ENCODE measurements around the gene CROCC2.

The CROCC2 gene

GRCh38 chr2:240998995-240999791 is 93.1 kb downstream of the CROCC2 start:
- FAIRE-seq (no peak), DNase-seq (ENCODE audit: insufficient read length) (no peak)
- TF ChIP-seq POLR2A (IDR thresholded peaks at IDR 0.05; ENCODE audit: low read depth, low read length) (no peak), POLR2AphosphoS5 (IDR thresholded peaks at IDR 0.05; ENCODE audit: low read depth, low read length) (no peak), TAF1 (IDR thresholded peaks at IDR 0.05; ENCODE audit: borderline replicate concordance, low read depth, low read length) (no peak)

GRCh38 chr2:240999873-241000541 is 93.9 kb downstream of the CROCC2 start:
- DNase-seq (ENCODE audit: insufficient read length), result no peak
- TF ChIP-seq POLR2AphosphoS5 (IDR thresholded peaks at IDR 0.05; ENCODE audit: low read depth, low read length), result no peak
- TF ChIP-seq TAF1 (IDR thresholded peaks at IDR 0.05; ENCODE audit: borderline replicate concordance, low read depth, low read length), result no peak
- no peak for TF ChIP-seq POLR2A (IDR thresholded peaks at IDR 0.05; ENCODE audit: low read depth, low read length)
- no peak for FAIRE-seq

- TF ChIP-seq TAF1 (IDR thresholded peaks at IDR 0.05; ENCODE audit: borderline replicate concordance, low read depth, low read length) (no peak), POLR2A (IDR thresholded peaks at IDR 0.05; ENCODE audit: low read depth, low read length) (no peak), POLR2AphosphoS5 (IDR thresholded peaks at IDR 0.05; ENCODE audit: low read depth, low read length) (no peak)
- DNase-seq (ENCODE audit: insufficient read length) (no peak), FAIRE-seq (no peak)
Observed at GRCh38 chr2:241000831-241001321, 94.7 kb downstream of the CROCC2 start.

GRCh38 chr2:241001413-241002274 is 95.5 kb downstream of the CROCC2 start:
- TF ChIP-seq POLR2A (IDR thresholded peaks at IDR 0.05; ENCODE audit: low read depth, low read length), result no peak
- TF ChIP-seq POLR2AphosphoS5 (IDR thresholded peaks at IDR 0.05; ENCODE audit: low read depth, low read length), result no peak
- TF ChIP-seq TAF1 (IDR thresholded peaks at IDR 0.05; ENCODE audit: borderline replicate concordance, low read depth, low read length), result no peak
- FAIRE-seq (no peak), DNase-seq (ENCODE audit: insufficient read length) (no peak)

- TF ChIP-seq TAF1 (IDR thresholded peaks at IDR 0.05; ENCODE audit: borderline replicate concordance, low read depth, low read length), result no peak
- no peak for TF ChIP-seq POLR2A (IDR thresholded peaks at IDR 0.05; ENCODE audit: low read depth, low read length)
- TF ChIP-seq POLR2AphosphoS5 (IDR thresholded peaks at IDR 0.05; ENCODE audit: low read depth, low read length), result no peak
- FAIRE-seq, result no peak
- DNase-seq (ENCODE audit: insufficient read length), result no peak
Observed at GRCh38 chr2:241002275-241003046, 96.3 kb downstream of the CROCC2 start.

- FAIRE-seq, result no peak
- DNase-seq (ENCODE audit: insufficient read length), result no peak
- no peak for TF ChIP-seq POLR2A (IDR thresholded peaks at IDR 0.05; ENCODE audit: low read depth, low read length)
- no peak for TF ChIP-seq TAF1 (IDR thresholded peaks at IDR 0.05; ENCODE audit: borderline replicate concordance, low read depth, low read length)
- TF ChIP-seq POLR2AphosphoS5 (IDR thresholded peaks at IDR 0.05; ENCODE audit: low read depth, low read length), result no peak
Observed at GRCh38 chr2:241003047-241003360, 96.9 kb downstream of the CROCC2 start.

- no peak for FAIRE-seq
- DNase-seq (ENCODE audit: insufficient read length), result no peak
- no peak for TF ChIP-seq TAF1 (IDR thresholded peaks at IDR 0.05; ENCODE audit: borderline replicate concordance, low read depth, low read length)
- no peak for TF ChIP-seq POLR2A (IDR thresholded peaks at IDR 0.05; ENCODE audit: low read depth, low read length)
- TF ChIP-seq POLR2AphosphoS5 (IDR thresholded peaks at IDR 0.05; ENCODE audit: low read depth, low read length), result no peak
Observed at GRCh38 chr2:241003369-241003768, 97.2 kb downstream of the CROCC2 start.

GRCh38 chr2:241003830-241004564 is 97.9 kb downstream of the CROCC2 start:
- TF ChIP-seq POLR2A (IDR thresholded peaks at IDR 0.05; ENCODE audit: low read depth, low read length), result no peak
- TF ChIP-seq POLR2AphosphoS5 (IDR thresholded peaks at IDR 0.05; ENCODE audit: low read depth, low read length), result no peak
- no peak for TF ChIP-seq TAF1 (IDR thresholded peaks at IDR 0.05; ENCODE audit: borderline replicate concordance, low read depth, low read length)
- no peak for DNase-seq (ENCODE audit: insufficient read length)
- FAIRE-seq, result no peak

GRCh38 chr2:241005569-241005968 is 99.4 kb downstream of the CROCC2 start:
- TF ChIP-seq TAF1 (IDR thresholded peaks at IDR 0.05; ENCODE audit: borderline replicate concordance, low read depth, low read length), result no peak
- no peak for TF ChIP-seq POLR2AphosphoS5 (IDR thresholded peaks at IDR 0.05; ENCODE audit: low read depth, low read length)
- TF ChIP-seq POLR2A (IDR thresholded peaks at IDR 0.05; ENCODE audit: low read depth, low read length), result no peak
- FAIRE-seq, result no peak
- DNase-seq (ENCODE audit: insufficient read length), result no peak

GRCh38 chr2:241006412-241006811 is 100.3 kb downstream of the CROCC2 start:
- DNase-seq (ENCODE audit: insufficient read length), result no peak
- TF ChIP-seq POLR2AphosphoS5 (IDR thresholded peaks at IDR 0.05; ENCODE audit: low read depth, low read length) (no peak), POLR2A (IDR thresholded peaks at IDR 0.05; ENCODE audit: low read depth, low read length) (no peak), TAF1 (IDR thresholded peaks at IDR 0.05; ENCODE audit: borderline replicate concordance, low read depth, low read length) (no peak)
- FAIRE-seq, result no peak

Measured in GM12892 (cell line).